Chondrocyte (in vitro differentiated cells): ENCODE measurements around the gene P2RY8. TPM values are rescaled to one million over a fixed set of nuclear protein-coding genes. Genes with fewer than 3 reads are reported as not detected.

ENCODE experiments used
- DNase-seq: peaks from one replicate; pipeline ENCODE4 v3.0.0; 2021; ENCODE audit warnings: mixed read lengths, low spot score
- H3K27ac Mint-ChIP-seq: one replicate; pipeline ENCODE4 v1.8.0; 2021; ENCODE audit warnings: mild to moderate bottlenecking, moderate library complexity, mixed read lengths; ENCODE audit not compliant: unreplicated experiment
- H3K27me3 Mint-ChIP-seq: 2 replicates; pipeline ENCODE4 v1.8.0; 2021; ENCODE audit warnings: low read depth, mixed read lengths
- H3K36me3 Mint-ChIP-seq: 2 replicates; pipeline ENCODE4 v1.8.0; 2021; ENCODE audit warnings: low read depth, mixed read lengths
- H3K4me1 Mint-ChIP-seq: 2 replicates; pipeline ENCODE4 v1.8.0; 2021; ENCODE audit warnings: low read depth, mild to moderate bottlenecking, mixed read lengths
- H3K4me3 Mint-ChIP-seq: one replicate; pipeline ENCODE4 v1.8.0; 2021; ENCODE audit warnings: mild to moderate bottlenecking, moderate library complexity, mixed read lengths; ENCODE audit not compliant: unreplicated experiment
- H3K9me3 Mint-ChIP-seq: 2 replicates; pipeline ENCODE4 v1.8.0; 2021; ENCODE audit warnings: low read depth, mixed read lengths
- total RNA-seq: library from RNA; stranded (reverse); gene quantifications from 3 replicates; pipeline ENCODE4 v1.2.1, GENCODE V29; 2021
- TF ChIP-seq, protein P1 (sequence below): fragments of 200-600 bp; sonication (generic); IDR thresholded peaks from 2 replicates; pipeline ENCODE4 v1.5.0; 2021; ENCODE audit warnings: antibody characterized with exemption, mild to moderate bottlenecking, moderate library complexity

Gene P2RY8
- total RNA-seq, 1 donor from 2014 or later = not detected

DNA sequence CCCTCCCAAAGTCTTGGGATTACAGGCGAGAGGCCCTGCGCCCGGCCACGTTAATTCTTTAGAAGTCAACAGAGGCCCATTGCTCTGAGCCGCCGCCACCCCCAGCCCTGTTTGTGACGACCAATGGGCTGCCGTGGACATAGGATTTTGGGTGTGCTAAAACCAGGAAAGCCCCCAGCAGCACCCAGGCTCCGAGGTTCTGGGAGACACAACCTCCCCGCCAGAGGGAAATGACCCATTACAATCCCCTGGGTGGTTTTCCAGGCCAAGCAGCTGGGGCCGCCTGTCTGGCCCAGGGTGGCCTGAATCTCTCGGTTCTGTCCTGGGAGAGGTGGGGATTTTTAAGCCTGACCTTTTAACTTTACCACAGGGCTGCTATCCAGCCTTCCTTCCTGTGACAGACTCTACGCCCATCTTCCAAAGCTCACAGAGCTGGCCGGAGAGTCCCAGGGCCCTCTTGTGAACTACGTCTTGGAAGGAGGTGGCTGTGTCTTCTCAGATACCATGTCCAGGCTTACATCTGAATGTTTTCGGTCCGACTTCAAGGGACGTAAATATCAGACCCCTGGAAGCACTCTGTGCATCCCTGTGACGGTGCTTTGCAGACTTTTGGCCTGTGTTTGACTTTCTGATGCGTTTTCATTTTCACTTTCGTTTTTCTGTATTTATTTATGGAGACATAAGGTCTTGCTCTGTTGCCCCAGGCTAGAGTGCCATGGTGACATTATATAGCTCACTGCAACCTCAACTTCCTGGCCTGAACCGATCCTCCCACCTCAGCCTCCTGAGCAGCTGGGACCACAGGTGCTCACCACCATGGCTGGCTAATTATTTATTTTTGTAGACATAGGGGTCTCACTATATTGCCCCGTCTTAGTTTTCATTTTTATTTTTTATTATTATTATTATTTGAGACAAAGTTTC, 36.0 kb downstream of the P2RY8 start:
- Mint-ChIP-seq H3K27ac (no peak overlapping the region), H3K36me3 (no peaks in the 10 kb centered on the region), H3K4me3 (no peak overlapping the region), H3K9me3 (no peaks in the 10 kb centered on the region), H3K27me3 (peaks cover 1% of the 10 kb centered on the region), H3K4me1 (no peaks in the 10 kb centered on the region)
- DNase-seq = peak; percentile 73
- TF ChIP-seq, protein P1, sequence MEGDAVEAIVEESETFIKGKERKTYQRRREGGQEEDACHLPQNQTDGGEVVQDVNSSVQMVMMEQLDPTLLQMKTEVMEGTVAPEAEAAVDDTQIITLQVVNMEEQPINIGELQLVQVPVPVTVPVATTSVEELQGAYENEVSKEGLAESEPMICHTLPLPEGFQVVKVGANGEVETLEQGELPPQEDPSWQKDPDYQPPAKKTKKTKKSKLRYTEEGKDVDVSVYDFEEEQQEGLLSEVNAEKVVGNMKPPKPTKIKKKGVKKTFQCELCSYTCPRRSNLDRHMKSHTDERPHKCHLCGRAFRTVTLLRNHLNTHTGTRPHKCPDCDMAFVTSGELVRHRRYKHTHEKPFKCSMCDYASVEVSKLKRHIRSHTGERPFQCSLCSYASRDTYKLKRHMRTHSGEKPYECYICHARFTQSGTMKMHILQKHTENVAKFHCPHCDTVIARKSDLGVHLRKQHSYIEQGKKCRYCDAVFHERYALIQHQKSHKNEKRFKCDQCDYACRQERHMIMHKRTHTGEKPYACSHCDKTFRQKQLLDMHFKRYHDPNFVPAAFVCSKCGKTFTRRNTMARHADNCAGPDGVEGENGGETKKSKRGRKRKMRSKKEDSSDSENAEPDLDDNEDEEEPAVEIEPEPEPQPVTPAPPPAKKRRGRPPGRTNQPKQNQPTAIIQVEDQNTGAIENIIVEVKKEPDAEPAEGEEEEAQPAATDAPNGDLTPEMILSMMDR = no peak

DNA sequence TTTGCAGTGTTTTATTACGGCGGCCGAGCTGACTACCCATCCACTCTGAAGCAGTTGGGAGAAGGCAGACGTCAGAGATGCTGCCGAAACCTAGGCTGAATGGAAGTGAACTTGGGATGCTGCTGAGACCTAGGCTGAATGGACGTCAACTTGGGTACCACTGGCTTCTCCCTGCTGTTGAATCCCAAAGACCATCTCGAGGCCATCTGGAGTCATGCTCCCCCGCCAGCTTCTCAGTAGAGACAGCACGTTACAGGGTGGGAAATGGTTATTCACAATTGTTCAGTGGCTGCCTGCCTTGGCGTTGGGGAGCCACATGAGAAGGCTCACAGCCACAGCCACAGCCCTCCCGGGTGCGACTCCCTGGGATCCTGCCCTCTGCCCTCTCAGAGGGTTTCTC, 40.9 kb downstream of the P2RY8 start:
- TF ChIP-seq, protein P1 = no peak
- Mint-ChIP-seq H3K27me3 (peaks cover 7% of the 10 kb centered on the region), H3K36me3 (no peaks in the 10 kb centered on the region), H3K4me3 (no peak overlapping the region), H3K4me1 (no peaks in the 10 kb centered on the region), H3K27ac (no peak overlapping the region), H3K9me3 (no peaks in the 10 kb centered on the region)
- DNase-seq = no peak

DNA sequence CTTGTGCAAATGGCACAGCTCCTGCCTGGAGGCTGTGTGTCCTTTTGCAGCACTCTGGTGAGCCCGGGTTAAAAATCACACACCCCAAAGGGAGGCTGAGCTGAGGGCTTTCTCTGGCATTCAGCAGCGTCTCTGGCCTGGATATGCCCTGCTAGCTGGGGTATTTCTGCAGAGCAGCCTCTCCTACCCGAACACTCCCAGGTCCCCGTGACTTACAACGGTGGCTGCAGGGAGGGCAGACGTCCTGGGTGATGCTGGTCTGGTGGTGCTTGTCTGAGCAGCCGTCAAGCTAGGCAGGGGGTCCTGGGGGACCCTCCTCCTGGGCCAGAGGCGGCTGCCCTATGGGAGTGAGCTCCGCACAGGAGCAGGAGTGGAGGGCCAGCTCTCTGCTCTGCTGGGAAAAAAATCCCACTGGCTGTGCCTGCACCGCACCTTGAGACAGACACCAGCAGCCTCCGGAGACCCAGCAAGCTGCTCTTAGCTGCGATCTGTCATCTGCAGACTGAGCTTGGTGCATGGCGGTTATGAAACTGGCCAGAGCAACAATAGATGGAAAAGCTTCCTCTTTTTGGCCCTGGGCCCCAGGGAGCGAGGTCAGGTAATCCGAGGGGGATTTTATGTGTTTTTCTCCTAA, 43.0 kb downstream of the P2RY8 start:
- Mint-ChIP-seq H3K4me3 (no peak overlapping the region), H3K36me3 (no peaks in the 10 kb centered on the region), H3K4me1 (no peaks in the 10 kb centered on the region), H3K27me3 (peaks cover 7% of the 10 kb centered on the region), H3K27ac (no peak overlapping the region), H3K9me3 (no peaks in the 10 kb centered on the region)
- TF ChIP-seq, protein P1 = no peak
- DNase-seq = peak; percentile 59

DNA sequence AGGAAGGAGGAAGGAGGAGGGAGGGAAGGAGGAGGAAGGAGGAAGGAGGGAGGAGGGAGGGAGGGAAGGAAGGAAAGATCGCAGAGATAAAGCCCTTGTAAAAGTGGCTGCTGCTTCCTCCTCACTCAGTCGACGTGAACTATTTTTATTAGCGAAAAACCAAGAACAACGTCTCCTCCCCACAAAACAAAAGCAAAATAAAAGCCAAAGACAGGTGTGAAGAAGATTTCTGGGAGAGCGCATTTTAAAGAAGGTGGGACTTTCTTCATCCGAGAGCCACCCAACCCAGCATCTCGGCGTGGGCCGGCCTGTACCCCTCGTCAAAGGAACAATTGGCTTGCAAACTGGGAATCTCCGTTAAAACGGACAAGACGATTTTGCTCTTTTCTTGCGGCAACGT, 43.6 kb downstream of the P2RY8 start:
- DNase-seq = no peak
- Mint-ChIP-seq H3K4me3 (no peak overlapping the region), H3K9me3 (no peaks in the 10 kb centered on the region), H3K27ac (no peak overlapping the region), H3K27me3 (peaks cover 7% of the 10 kb centered on the region), H3K36me3 (no peaks in the 10 kb centered on the region), H3K4me1 (no peaks in the 10 kb centered on the region)
- TF ChIP-seq, protein P1 = no peak

DNA sequence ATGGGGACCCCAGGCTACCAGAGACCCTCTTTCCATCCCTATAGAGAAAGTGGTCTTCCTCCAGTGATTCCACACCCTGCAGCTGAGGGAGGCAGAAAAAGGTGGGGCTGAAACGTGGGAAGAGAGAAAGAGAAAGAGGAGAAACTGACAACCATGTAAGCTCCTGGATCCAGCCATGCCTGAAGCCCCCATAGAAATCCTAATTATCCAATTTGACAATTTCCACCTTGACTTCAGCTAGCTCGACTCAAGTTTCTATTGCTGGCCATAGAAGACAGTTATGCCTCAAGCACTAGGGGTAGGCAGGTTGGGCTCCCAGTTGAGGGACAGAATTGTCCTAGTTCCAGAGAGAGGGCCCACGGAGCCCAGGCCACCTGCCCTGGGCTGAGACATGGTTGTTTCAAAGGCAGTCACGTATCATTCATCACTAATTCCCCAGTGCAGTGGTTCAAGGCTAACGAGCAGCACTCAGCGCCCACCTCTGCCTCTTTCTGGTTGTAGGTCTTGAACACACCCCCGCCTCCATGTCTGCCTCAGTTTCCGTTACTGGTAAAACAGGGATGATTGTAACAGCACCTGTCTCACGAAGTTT, 44.5 kb downstream of the P2RY8 start:
- H3K9me3 Mint-ChIP-seq = no peaks in the 10 kb centered on the region
- H3K27me3 Mint-ChIP-seq = peaks cover 7% of the 10 kb centered on the region
- H3K36me3 Mint-ChIP-seq = no peaks in the 10 kb centered on the region
- TF ChIP-seq, protein P1 = no peak
- DNase-seq = no peak
- no peak overlapping the region for H3K4me3 Mint-ChIP-seq
- no peaks in the 10 kb centered on the region for H3K4me1 Mint-ChIP-seq
- H3K27ac Mint-ChIP-seq = no peak overlapping the region
